Measurements from ENCODE around the gene FAM181A. TPM values are rescaled to one million over a fixed set of nuclear protein-coding genes. Genes with fewer than 3 reads are reported as not detected.

The FAM181A gene
- total and polyA plus RNA-seq, 2 donors (not counting 1 experiment from before 2014, with no cell fraction given) = not detected

Small RNAs within 50 kb of the gene (small RNA-seq; reads per million reads assigned to genes)
- not detected for gene MIR4506 (ENCODE audit: insufficient read length, low read depth, low replicate concordance)

Other genes with a start within 250 kb of the FAM181A start
- not detected in 2 replicates for gene PRIMA1, start 138.9 kb upstream of the FAM181A start, total RNA-seq
- not detected in 2 replicates for gene PRIMA1, start 138.9 kb upstream of the FAM181A start, polyA plus RNA-seq
- gene ASB2, start 49.2 kb downstream of the FAM181A start, total RNA-seq = 1.00 and 1.5 TPM in 2 replicates
- gene ASB2, start 49.2 kb downstream of the FAM181A start, polyA plus RNA-seq = 2.5 and 2.7 TPM in 2 replicates
- gene CCDC197, start 70.0 kb downstream of the FAM181A start, total RNA-seq = not detected in 2 replicates
- gene CCDC197, start 70.0 kb downstream of the FAM181A start, polyA plus RNA-seq = not detected in 2 replicates
- gene OTUB2, start 99.0 kb downstream of the FAM181A start, total RNA-seq = 0.17 and 0.19 TPM in 2 replicates
- gene OTUB2, start 99.0 kb downstream of the FAM181A start, polyA plus RNA-seq = 0.04 TPM in 1 of 2 replicates, not detected in the other
- 191 and 211 TPM in 2 replicates for gene DDX24, start 153.9 kb downstream of the FAM181A start, total RNA-seq
- 145 and 265 TPM in 2 replicates for gene DDX24, start 153.9 kb downstream of the FAM181A start, polyA plus RNA-seq
- gene IFI27L1, start 154.0 kb downstream of the FAM181A start, total RNA-seq = 6.7 and 8.9 TPM in 2 replicates
- 6.5 and 6.7 TPM in 2 replicates for gene IFI27L1, start 154.0 kb downstream of the FAM181A start, polyA plus RNA-seq
- gene IFI27, start 183.4 kb downstream of the FAM181A start, total RNA-seq = 0.27 and 0.81 TPM in 2 replicates
- gene IFI27, start 183.4 kb downstream of the FAM181A start, polyA plus RNA-seq = 0.15 and 0.52 TPM in 2 replicates
- gene IFI27L2, start 202.3 kb downstream of the FAM181A start, total RNA-seq = 30.2 and 31.4 TPM in 2 replicates
- gene IFI27L2, start 202.3 kb downstream of the FAM181A start, polyA plus RNA-seq = 33.2 and 57.4 TPM in 2 replicates
- not detected in 2 replicates for gene PPP4R4, start 247.0 kb downstream of the FAM181A start, total RNA-seq
- gene PPP4R4, start 247.0 kb downstream of the FAM181A start, polyA plus RNA-seq = 0.03 TPM in 1 of 2 replicates, not detected in the other